ENCODE results near the gene U2AF2. TPM values are rescaled to one million over a fixed set of nuclear protein-coding genes. Genes with fewer than 3 reads are reported as not detected.

The U2AF2 gene
- total and polyA plus RNA-seq, 4 experiments from 2014 or later, result 1.3 to 259 (median 135) TPM

GRCh38 chr19:55703790-55704215 is 49.0 kb downstream of the U2AF2 start:
- H3K4me1 Mint-ChIP-seq, result peaks cover 0 to 7% (median 2%) of the 10 kb centered on the region in 4 donors
- Histone ChIP-seq H3K36me3 (ENCODE audit: insufficient read depth, low read length) (no peaks in the 10 kb centered on the region), H3K27ac (ENCODE audit: low read depth, low read length) (no peak overlapping the region), H3K4me1 (ENCODE audit: insufficient read depth, low read length) (no peaks in the 10 kb centered on the region), H3K4me3 (ENCODE audit: low read length in 2 of 2) (no peak overlapping the region), H3K27me3 (ENCODE audit: insufficient read depth, low read length) (no peaks in the 10 kb centered on the region), H3K9me3 (ENCODE audit: control insufficient read depth in 1 of 2, low read length in 2 of 2) (no peaks in the 10 kb centered on the region)
- peak overlapping the region in 1 of 7 donors; percentile 18 for H3K27ac Mint-ChIP-seq
- CTCF ChIA-PET (ENCODE audit: partially characterized antibody), result interaction anchor here (1.3 kb wide), 1 partner anchor 47 kb away, joined by 3 read pairs; no protein-coding TSS in a partner anchor
- peaks cover 8 to 15% of the 10 kb centered on the region in 2 donors for H3K36me3 Mint-ChIP-seq
- H3K27me3 Mint-ChIP-seq, result no peaks in the 10 kb centered on the region
- peak in 4 of 5 donors; percentile 12 to 27 (median 20) for DNase-seq
- no peak overlapping the region for H3K4me3 Mint-ChIP-seq
- peaks cover 0 to 1% (median 0%) of the 10 kb centered on the region in 8 donors for H3K9me3 Mint-ChIP-seq
- intact Hi-C loops (cut with micrococcal nuclease), result no loop called here
- POLR2A ChIA-PET (ENCODE audit: partially characterized antibody), result no interaction called here

- DNase-seq, result no peak
- intact Hi-C loops (cut with micrococcal nuclease), result no loop called here
Observed at GRCh38 chr19:55704494-55705245, 49.8 kb downstream of the U2AF2 start.

GRCh38 chr19:55705972-55706371 is 51.1 kb downstream of the U2AF2 start:
- Mint-ChIP-seq H3K27me3 (no peaks in the 10 kb centered on the region), H3K27ac (no peak overlapping the region), H3K4me3 (no peak overlapping the region), H3K9me3 (peaks cover 0 to 1% (median 0%) of the 10 kb centered on the region in 8 donors), H3K4me1 (peaks cover 0 to 7% (median 2%) of the 10 kb centered on the region in 4 donors), H3K36me3 (peaks cover 6 to 8% of the 10 kb centered on the region in 2 donors)
- Histone ChIP-seq H3K4me3 (ENCODE audit: low read length in 2 of 2) (no peak overlapping the region), H3K36me3 (ENCODE audit: insufficient read depth, low read length) (no peaks in the 10 kb centered on the region), H3K9me3 (ENCODE audit: control insufficient read depth in 1 of 2, low read length in 2 of 2) (no peaks in the 10 kb centered on the region), H3K27me3 (ENCODE audit: insufficient read depth, low read length) (no peaks in the 10 kb centered on the region), H3K27ac (ENCODE audit: low read depth, low read length) (no peak overlapping the region), H3K4me1 (ENCODE audit: insufficient read depth, low read length) (no peaks in the 10 kb centered on the region)
- CTCF ChIA-PET (ENCODE audit: partially characterized antibody), result no interaction called here
- intact Hi-C loops (cut with micrococcal nuclease), result no loop called here
- POLR2A ChIA-PET (ENCODE audit: partially characterized antibody), result no interaction called here
- no peak for DNase-seq

More at GRCh38 chr19:55704494-55705245, 49.8 kb downstream of the U2AF2 start:
- H3K9me3 Mint-ChIP-seq, result peaks cover 0 to 1% (median 0%) of the 10 kb centered on the region in 8 donors
- Histone ChIP-seq H3K27me3 (ENCODE audit: insufficient read depth, low read length) (no peaks in the 10 kb centered on the region), H3K4me1 (ENCODE audit: insufficient read depth, low read length) (no peaks in the 10 kb centered on the region), H3K4me3 (ENCODE audit: low read length in 2 of 2) (no peak overlapping the region), H3K9me3 (ENCODE audit: control insufficient read depth in 1 of 2, low read length in 2 of 2) (no peaks in the 10 kb centered on the region), H3K36me3 (ENCODE audit: insufficient read depth, low read length) (no peaks in the 10 kb centered on the region), H3K27ac (ENCODE audit: low read depth, low read length) (no peak overlapping the region)
- ChIA-PET CTCF (ENCODE audit: partially characterized antibody) (interaction anchor here (1.3 kb wide), 1 partner anchor 48 kb away, joined by 3 read pairs; no protein-coding TSS in a partner anchor), POLR2A (ENCODE audit: partially characterized antibody) (no interaction called here)
- H3K27me3 Mint-ChIP-seq, result no peaks in the 10 kb centered on the region
- peaks cover 0 to 7% (median 2%) of the 10 kb centered on the region in 4 donors for H3K4me1 Mint-ChIP-seq
- H3K4me3 Mint-ChIP-seq, result no peak overlapping the region
- H3K36me3 Mint-ChIP-seq, result peaks cover 8 to 9% of the 10 kb centered on the region in 2 donors
- H3K27ac Mint-ChIP-seq, result peak overlapping the region in 1 of 7 donors; percentile 51

- no peak overlapping the region for H3K4me3 Mint-ChIP-seq
- no peak for DNase-seq
- peaks cover 0 to 4% (median 0%) of the 10 kb centered on the region in 8 donors for H3K9me3 Mint-ChIP-seq
- Histone ChIP-seq H3K4me3 (ENCODE audit: low read length in 2 of 2) (no peak overlapping the region), H3K27me3 (ENCODE audit: insufficient read depth, low read length) (no peaks in the 10 kb centered on the region), H3K27ac (ENCODE audit: low read depth, low read length) (no peak overlapping the region), H3K9me3 (ENCODE audit: control insufficient read depth in 1 of 2, low read length in 2 of 2) (no peaks in the 10 kb centered on the region), H3K4me1 (ENCODE audit: insufficient read depth, low read length) (no peaks in the 10 kb centered on the region), H3K36me3 (ENCODE audit: insufficient read depth, low read length) (no peaks in the 10 kb centered on the region)
- ChIA-PET CTCF (ENCODE audit: partially characterized antibody) (interaction anchor here (1.2 kb wide), 1 partner anchor 10 kb away, joined by 3 read pairs; no protein-coding TSS in a partner anchor), POLR2A (ENCODE audit: partially characterized antibody) (no interaction called here)
- H3K27ac Mint-ChIP-seq, result no peak overlapping the region
- H3K36me3 Mint-ChIP-seq, result no peaks in the 10 kb centered on the region
- peaks cover 1 to 3% of the 10 kb centered on the region in 2 donors for H3K27me3 Mint-ChIP-seq
- H3K4me1 Mint-ChIP-seq, result peaks cover 0 to 5% (median 4%) of the 10 kb centered on the region in 4 donors
- intact Hi-C loops (cut with micrococcal nuclease), result no loop called here
Observed at GRCh38 chr19:55711719-55712118, 56.9 kb downstream of the U2AF2 start.

GRCh38 chr19:55712804-55713631 is 58.2 kb downstream of the U2AF2 start:
- Histone ChIP-seq H3K4me1 (ENCODE audit: insufficient read depth, low read length) (no peaks in the 10 kb centered on the region), H3K27ac (ENCODE audit: low read depth, low read length) (no peak overlapping the region), H3K36me3 (ENCODE audit: insufficient read depth, low read length) (no peaks in the 10 kb centered on the region), H3K27me3 (ENCODE audit: insufficient read depth, low read length) (no peaks in the 10 kb centered on the region), H3K9me3 (ENCODE audit: control insufficient read depth in 1 of 2, low read length in 2 of 2) (no peaks in the 10 kb centered on the region), H3K4me3 (ENCODE audit: low read length in 2 of 2) (no peak overlapping the region)
- POLR2A ChIA-PET (ENCODE audit: partially characterized antibody), result no interaction called here
- peaks cover 0 to 5% (median 4%) of the 10 kb centered on the region in 4 donors for H3K4me1 Mint-ChIP-seq
- peaks cover 10 to 14% of the 10 kb centered on the region in 2 donors for H3K27me3 Mint-ChIP-seq
- intact Hi-C loops (cut with micrococcal nuclease), result no loop called here
- CTCF ChIA-PET (ENCODE audit: partially characterized antibody), result no interaction called here
- H3K4me3 Mint-ChIP-seq, result no peak overlapping the region
- peaks cover 0 to 4% (median 0%) of the 10 kb centered on the region in 8 donors for H3K9me3 Mint-ChIP-seq
- no peaks in the 10 kb centered on the region for H3K36me3 Mint-ChIP-seq
- H3K27ac Mint-ChIP-seq, result peak overlapping the region in 2 of 7 donors; percentile 19 to 55
- no peak for DNase-seq

- ChIA-PET POLR2A (ENCODE audit: partially characterized antibody) (no interaction called here), CTCF (ENCODE audit: partially characterized antibody) (no interaction called here)
- H3K9me3 Mint-ChIP-seq, result peaks cover 1 to 23% (median 13%) of the 10 kb centered on the region in 8 donors
- intact Hi-C loops (cut with micrococcal nuclease), result no loop called here
- H3K4me3 Mint-ChIP-seq, result no peak overlapping the region
- no peak for DNase-seq
- no peak overlapping the region for H3K27ac Mint-ChIP-seq
- H3K4me3 ChIP-seq (ENCODE audit: low read length in 2 of 2), result no peak overlapping the region
- peaks cover 6% of the 10 kb centered on the region for H3K27me3 ChIP-seq (ENCODE audit: insufficient read depth, low read length)
- H3K9me3 ChIP-seq (ENCODE audit: control insufficient read depth in 1 of 2, low read length in 2 of 2), result no peaks in the 10 kb centered on the region
- H3K36me3 ChIP-seq (ENCODE audit: insufficient read depth, low read length), result no peaks in the 10 kb centered on the region
- H3K4me1 Mint-ChIP-seq, result peaks cover 0 to 5% (median 4%) of the 10 kb centered on the region in 4 donors
- no peak overlapping the region for H3K27ac ChIP-seq (ENCODE audit: low read depth, low read length)
- H3K27me3 Mint-ChIP-seq, result peaks cover 26 to 37% of the 10 kb centered on the region in 2 donors
- H3K36me3 Mint-ChIP-seq, result peaks cover 6 to 8% of the 10 kb centered on the region in 2 donors
- H3K4me1 ChIP-seq (ENCODE audit: insufficient read depth, low read length), result no peaks in the 10 kb centered on the region
Observed at GRCh38 chr19:55716531-55716930, 61.7 kb downstream of the U2AF2 start.

- peaks cover 8 to 30% (median 20%) of the 10 kb centered on the region in 8 donors for H3K9me3 Mint-ChIP-seq
- H3K4me1 ChIP-seq (ENCODE audit: insufficient read depth, low read length), result no peaks in the 10 kb centered on the region
- H3K27me3 ChIP-seq (ENCODE audit: insufficient read depth, low read length), result peaks cover 6% of the 10 kb centered on the region
- no peak for DNase-seq
- no peak overlapping the region for H3K27ac ChIP-seq (ENCODE audit: low read depth, low read length)
- intact Hi-C loops (cut with micrococcal nuclease), result no loop called here
- no peak overlapping the region for H3K27ac Mint-ChIP-seq
- no peaks in the 10 kb centered on the region for H3K36me3 ChIP-seq (ENCODE audit: insufficient read depth, low read length)
- H3K9me3 ChIP-seq (ENCODE audit: control insufficient read depth in 1 of 2, low read length in 2 of 2), result no peaks in the 10 kb centered on the region
- H3K4me3 Mint-ChIP-seq, result no peak overlapping the region
- ChIA-PET POLR2A (ENCODE audit: partially characterized antibody) (no interaction called here), CTCF (ENCODE audit: partially characterized antibody) (interaction anchor here (0.5 kb wide), 1 partner anchor 11 kb away, joined by 5 read pairs; no protein-coding TSS in a partner anchor)
- peaks cover 32 to 43% of the 10 kb centered on the region in 2 donors for H3K27me3 Mint-ChIP-seq
- H3K36me3 Mint-ChIP-seq, result peaks cover 6 to 12% of the 10 kb centered on the region in 2 donors
- H3K4me1 Mint-ChIP-seq, result peaks cover 0 to 5% (median 4%) of the 10 kb centered on the region in 4 donors
- no peak overlapping the region for H3K4me3 ChIP-seq (ENCODE audit: low read length in 2 of 2)
Observed at GRCh38 chr19:55717251-55717650, 62.4 kb downstream of the U2AF2 start.
